GM21390 (cell line): ENCODE data around the gene RAB9A.

Source experiments
- ATAC-seq: cut with Tn5 transposase; IDR thresholded peaks from one replicate; pipeline ENCODE4 v1.9.1; 2021; ENCODE audit not compliant: unreplicated experiment

RAB9A gene

GRCh38 chrX:13742397-13743176, 53.7 kb downstream of the RAB9A start:
- peak; percentile 91 for ATAC-seq

GRCh38 chrX:13747836-13748235, 58.9 kb downstream of the RAB9A start:
- ATAC-seq: no peak

- no peak for ATAC-seq
Observed at GRCh38 chrX:13748486-13748885, 59.6 kb downstream of the RAB9A start.

- ATAC-seq: no peak
Observed at GRCh38 chrX:13750204-13750603, 61.3 kb downstream of the RAB9A start.

DNA sequence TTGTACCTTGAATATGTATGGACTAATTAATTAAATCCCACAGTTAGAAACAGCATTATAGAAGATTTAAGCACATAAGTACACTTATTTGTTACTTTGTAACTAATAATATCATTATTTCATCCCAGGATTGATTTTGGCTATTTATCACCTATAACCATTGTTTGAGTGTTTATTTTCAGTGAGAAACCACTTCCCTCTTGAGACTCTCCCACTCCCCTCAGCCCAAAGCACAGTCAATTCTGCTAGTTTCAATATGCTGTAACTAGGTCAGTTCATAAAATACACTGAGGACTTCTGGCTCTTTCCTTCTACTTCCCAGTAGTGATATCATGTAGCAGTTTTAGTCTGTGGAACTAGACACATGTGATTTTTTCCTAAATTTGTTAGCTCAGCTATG, 61.9 kb downstream of the RAB9A start:
- ATAC-seq: no peak

DNA sequence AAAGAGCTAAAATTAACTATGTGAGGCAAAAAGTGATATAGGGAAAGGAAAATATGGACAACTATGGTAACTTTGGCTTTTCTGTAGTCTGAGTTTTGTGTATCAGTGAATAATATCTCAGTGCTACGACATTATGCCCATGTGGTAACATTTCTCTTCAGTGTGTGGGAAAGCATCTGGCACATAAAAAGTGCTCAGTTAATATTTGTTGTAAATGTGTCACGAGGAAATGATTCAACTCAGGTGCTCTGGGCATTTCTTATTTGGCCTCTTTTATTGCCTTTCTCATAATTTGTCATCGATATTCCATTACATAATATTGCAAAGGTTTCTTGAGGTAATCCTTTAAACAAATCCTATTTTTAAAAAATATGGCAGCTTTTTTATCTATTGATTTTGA, 63.2 kb downstream of the RAB9A start:
- ATAC-seq: no peak

DNA sequence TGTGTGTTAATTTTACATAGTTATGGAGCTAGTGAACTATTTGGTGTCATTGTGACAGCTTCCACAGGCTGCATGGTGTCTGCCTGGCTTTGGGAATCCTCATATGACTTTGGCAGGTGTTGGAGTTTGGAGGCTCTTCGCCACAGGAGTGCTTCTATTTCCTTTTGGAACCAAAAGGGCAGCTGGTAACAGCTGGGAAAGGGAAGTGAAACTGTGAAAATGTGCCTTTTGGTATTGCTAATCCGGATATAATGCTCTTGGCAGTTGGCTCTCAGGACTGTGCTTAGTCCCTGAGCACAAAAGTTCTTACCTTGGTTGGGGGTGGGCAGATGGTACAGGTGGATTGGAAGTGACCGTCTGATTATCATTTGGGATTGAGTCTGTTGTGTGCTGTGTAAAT, 63.7 kb downstream of the RAB9A start:
- peak; percentile 66 for ATAC-seq

DNA sequence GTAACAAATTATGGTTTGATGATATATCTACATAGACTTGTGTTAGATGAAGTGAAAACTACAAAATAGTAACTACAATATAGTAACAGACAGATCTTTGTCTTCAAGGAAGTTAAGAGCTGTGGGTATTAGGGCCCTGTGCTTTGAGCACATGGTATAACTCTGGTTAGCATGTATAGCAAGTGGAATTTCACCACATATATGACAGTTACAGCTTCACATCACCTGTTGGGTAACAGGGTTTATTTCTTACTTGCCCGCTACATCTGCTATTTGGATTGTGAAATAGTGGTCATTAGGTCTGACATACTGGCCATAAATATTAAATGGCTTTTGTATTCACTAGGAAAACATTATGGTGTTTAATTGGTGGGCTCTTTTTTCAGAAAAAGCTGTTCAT, 65.8 kb downstream of the RAB9A start:
- no peak for ATAC-seq

- no peak for ATAC-seq
Observed at GRCh38 chrX:13755254-13755653, 66.3 kb downstream of the RAB9A start.

DNA sequence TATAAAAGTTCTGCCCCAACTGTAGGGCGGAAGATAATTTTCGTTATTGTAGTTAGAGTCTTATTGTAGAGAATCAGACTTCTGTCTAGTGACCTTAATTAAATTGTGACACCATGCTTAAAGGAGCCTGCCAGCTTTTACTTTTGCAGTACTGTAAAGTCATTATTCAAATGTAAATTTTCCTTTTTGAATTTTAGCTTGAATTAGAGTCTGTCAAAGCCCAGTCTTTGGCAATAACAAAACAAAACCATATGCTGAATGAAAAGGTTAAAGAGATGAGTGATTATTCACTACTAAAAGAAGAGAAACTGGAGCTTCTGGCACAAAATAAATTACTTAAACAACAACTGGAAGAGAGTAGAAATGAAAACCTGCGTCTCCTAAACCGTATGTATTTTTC, 67.5 kb downstream of the RAB9A start:
- no peak for ATAC-seq

GRCh38 chrX:13759152-13759718, 70.3 kb downstream of the RAB9A start:
- ATAC-seq: peak; percentile 75
